ENCODE measurements around the gene HS3ST2.
"Not testable (repeated sequence)": the region's sequence is repeated elsewhere in the genome, so short reads cannot be mapped to it uniquely, and the experiment has no call there.

HS3ST2 gene

DNA sequence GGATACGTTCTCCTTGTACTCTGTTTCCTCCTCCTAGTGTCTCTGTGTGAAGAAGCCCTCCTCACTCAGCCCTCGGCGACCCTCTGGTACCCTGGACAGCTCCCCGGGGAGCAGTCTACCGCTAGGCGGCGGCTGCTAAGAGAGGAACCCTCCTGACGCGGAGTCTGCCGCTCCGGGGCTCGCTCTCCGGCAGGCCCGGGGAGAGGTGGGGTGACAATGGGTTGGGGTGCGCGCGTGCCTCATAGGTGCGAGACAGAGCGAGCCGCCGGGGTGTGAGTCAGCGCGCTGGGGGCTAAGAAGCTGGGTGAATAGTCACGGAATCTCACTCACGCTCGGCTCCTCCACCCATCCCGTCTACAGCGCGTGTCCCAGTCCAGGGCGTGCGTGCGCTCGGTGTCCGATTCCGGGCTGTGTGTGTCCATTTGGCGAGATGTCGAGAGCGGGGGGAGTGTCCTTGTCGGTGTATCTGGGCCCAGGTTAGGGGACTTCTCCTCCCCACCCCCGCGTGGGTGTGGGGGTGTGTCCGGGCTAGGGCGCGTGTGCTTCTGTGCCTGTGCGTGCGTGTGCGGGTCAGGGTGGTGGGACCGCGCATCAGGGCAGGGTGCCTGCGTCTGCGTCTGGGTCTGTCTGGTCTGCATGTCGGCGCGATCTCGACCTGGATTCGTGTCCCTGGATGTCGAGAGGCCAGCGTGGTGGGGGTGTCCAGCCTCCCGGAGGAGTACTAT lies 577 bp upstream of the HS3ST2 start:
- DNase-seq (ENCODE audit: low spot score): peak; percentile 64

DNA sequence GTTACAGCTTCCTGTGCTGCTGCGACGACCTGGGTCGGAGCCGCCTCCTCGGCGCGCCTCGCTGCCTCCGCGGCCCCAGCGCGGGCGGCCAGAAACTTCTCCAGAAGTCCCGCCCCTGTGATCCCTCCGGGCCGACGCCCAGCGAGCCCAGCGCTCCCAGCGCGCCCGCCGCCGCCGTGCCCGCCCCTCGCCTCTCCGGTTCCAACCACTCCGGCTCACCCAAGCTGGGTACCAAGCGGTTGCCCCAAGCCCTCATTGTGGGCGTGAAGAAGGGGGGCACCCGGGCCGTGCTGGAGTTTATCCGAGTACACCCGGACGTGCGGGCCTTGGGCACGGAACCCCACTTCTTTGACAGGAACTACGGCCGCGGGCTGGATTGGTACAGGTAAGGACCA lies 746 bp downstream of the HS3ST2 start:
- peak; percentile 33 for DNase-seq (ENCODE audit: low spot score)

DNA sequence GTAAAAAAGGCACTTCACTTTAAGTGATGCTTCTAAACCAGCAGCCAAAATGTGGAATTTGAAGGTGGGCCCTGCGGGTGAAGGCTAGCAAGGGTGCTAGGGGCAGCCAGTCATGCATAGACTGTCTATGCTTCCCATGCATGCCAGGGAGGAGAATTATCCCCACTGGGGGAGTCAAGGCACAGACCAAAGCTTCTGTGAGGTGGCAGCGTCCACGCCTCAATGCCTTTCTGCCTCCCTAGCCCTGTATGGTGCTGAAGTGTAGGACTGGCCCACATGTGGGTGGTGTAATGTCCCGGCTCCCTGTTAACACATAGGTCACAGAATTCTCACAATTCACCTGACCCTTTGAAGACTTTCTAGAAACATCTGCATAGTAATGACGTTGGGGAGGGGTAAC lies 1.9 kb downstream of the HS3ST2 start:
- DNase-seq (ENCODE audit: low spot score): peak; percentile 38

DNA sequence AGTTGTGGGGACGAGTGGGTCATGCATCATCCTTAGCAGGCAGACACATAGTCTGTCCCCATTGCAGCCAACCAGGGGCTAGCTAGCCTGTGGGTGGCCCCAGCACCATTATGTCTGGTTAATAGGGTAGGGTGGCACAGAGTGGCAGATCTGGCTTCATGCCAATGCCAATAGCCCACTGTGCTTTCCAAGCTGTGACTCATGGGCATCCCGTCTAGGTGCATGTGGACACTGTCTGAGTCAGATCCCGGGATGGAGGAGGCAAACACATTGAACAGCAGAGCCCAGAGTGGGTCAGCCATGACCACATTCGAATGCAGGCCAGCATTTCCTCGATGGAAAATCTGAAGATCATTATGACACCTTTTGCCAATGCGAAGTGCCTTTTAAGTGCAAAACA lies 2.5 kb downstream of the HS3ST2 start:
- peak; percentile 93 for DNase-seq (ENCODE audit: low spot score)

DNA sequence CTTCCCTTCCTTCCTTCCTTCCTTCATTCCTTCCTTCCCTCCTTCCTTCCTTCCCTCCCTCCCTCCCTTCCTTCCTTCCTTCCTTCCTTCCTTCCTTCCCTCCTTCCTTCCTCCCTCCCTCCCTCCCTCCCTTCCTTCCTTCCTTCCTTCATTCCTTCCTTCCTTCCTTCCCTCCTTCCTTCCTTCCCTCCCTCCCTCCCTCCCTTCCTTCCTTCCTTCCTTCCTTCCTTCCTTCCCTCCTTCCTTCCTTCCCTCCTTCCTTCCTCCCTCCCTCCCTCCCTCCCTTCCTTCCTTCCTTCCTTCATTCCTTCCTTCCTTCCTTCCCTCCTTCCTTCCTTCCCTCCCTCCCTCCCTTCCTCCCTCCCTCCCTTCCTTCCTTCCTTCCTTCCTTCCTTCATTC lies 4.8 kb downstream of the HS3ST2 start:
- not testable (repeated sequence) for DNase-seq (ENCODE audit: low spot score)

DNA sequence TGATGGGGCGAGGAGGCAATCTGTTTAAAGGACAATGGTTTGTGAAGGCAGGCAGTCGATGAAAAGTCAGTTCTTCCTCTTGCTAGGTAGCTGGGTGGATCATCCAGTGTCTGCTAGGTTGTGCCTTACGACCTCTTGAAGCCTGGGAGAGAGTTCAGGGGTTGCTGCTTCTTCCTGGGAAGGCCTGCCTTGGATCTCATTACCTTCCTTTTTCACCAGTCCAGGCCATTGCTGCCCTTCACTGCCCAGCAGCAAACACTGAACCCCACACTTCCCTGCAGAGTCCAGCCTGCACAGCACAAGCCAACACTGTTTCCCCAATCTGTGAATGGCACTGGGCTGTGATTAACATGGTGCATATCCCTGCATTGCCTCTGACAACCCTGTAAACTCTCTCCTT lies 24.7 kb downstream of the HS3ST2 start:
- no peak for DNase-seq (ENCODE audit: low spot score)

DNA sequence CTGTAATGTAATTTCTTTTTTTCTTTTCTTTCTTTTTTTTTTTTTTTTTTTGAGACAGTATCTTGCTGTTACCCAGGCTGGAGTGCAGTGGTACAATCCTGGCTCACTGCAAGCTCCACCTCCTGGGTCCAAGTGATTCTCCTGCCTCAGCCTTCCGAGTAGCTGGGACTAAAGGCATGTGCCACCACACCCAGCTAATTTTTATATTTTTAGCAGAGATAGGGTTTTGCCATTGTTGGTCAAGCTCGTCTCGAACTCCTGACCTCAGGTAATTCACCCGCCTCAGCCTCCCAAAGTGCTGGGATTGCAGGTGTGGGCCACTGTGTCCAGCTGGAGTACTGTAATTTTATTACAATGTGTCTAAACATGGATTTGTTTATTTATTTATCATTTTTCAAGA lies 28.1 kb downstream of the HS3ST2 start:
- not testable (repeated sequence) for DNase-seq (ENCODE audit: low spot score)

DNA sequence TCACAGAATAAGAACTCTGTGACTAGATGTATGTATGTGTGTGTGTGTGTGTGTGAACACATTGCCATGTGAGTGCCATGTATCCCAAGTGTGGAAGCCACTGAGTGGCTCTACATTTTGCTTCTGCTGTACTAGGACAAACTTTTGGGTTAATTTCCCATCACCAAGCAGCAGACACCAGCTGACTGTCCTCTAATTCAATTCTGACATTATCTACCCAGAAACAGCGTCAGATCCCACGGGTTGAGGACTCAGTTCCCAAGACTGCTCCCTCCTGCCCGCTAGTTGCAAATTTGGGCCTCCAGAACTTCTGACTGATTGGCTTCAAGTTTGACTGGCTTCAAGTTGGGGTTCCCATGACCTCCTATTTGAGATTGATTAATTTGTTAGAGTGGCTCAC lies 29.2 kb downstream of the HS3ST2 start:
- no peak for DNase-seq (ENCODE audit: low spot score)

DNA sequence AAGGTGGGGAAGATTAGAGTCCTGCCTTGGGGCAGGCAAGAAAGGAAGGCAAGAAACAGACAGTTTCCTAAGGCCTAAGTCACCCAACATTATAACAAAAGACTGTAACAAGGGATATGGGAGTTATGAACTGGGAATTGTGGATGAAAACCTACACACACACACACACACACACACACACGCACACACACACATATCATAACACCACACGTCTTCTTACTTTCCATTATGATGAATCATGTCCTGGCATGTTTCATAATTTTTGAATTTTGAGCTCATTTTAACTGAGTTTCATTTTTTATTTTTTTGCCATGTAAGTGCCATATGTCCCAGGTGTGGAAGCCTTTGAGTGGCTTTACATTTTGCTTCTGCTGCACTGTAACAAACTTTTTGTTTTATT lies 29.9 kb downstream of the HS3ST2 start:
- DNase-seq (ENCODE audit: low spot score): no peak

DNA sequence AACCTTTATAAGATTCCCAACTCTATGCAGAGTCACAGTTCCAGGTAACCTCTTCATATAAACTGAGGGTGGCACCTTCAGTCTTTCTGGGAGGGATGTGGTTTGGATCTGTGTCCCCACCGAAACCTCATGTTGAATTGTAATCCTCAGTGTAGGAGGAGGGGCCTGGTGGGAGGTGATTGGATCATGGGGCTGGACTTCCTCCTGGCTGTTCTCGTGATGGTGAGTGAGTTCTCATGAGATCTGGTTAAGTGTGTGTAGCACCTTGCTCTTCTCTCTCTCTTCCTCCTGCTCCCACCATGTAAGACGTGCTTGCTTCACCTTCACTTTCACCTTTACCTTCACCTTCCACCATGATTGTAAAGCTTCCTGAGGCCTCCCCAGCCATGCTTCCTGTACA lies 30.5 kb downstream of the HS3ST2 start:
- no peak for DNase-seq (ENCODE audit: low spot score)

DNA sequence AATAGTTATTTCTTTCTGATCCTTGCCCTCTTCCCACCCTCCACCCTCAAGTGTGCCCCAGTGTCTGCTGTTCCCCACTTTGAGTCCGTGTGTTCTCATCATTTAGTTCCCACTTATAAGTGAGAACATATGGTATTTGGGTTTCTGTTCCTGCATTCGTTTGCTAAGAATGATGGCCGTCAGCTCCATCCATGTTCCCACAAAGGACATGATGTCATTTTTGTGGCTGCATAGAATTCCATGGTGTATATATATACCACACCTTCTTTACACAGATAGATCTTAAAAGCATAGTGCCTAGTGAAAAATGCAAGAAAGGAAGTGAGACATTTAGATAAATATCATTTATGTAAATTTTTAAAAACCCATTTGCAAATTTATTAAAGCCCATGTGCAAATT lies 33.1 kb downstream of the HS3ST2 start:
- no peak for DNase-seq (ENCODE audit: low spot score)

DNA sequence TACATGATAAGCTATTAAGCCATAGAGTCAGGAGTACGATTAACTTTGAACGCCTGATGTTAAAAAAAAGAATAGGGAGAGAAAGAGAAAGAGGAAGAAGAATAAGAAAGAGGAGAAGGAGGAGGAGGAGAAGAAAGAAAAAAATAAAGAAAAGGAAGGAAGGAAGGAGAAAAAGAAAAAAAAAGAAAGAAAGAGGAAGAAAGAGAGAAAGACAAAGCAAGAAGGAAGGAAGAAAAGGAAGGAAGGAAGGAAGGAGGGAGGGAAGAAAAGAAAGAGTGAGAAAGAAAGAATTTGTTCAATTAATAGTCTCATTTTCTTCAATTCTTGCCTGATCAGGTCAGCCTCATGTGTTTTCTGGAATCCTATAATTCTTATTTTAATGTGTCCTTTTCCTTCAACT lies 33.7 kb downstream of the HS3ST2 start:
- no peak for DNase-seq (ENCODE audit: low spot score)

DNA sequence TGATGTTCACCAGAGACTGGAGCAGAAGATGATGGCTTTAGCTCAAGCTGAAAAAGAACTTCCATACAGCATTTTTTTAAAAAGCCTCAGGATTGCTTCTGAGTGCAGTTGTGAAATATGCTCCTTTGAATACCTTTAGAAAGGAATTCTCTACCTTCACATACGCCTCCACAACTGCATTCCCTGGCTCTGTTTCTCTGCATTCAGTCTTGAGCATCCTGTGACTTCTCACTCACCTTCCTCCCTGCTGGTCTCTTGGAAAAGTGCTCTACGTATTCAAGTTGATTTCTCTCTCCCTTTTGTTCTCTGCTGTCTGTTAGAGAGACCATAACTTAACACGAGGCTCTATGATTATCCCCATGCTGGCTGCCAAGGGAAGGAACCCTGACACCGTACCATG lies 34.5 kb downstream of the HS3ST2 start:
- no peak for DNase-seq (ENCODE audit: low spot score)

DNA sequence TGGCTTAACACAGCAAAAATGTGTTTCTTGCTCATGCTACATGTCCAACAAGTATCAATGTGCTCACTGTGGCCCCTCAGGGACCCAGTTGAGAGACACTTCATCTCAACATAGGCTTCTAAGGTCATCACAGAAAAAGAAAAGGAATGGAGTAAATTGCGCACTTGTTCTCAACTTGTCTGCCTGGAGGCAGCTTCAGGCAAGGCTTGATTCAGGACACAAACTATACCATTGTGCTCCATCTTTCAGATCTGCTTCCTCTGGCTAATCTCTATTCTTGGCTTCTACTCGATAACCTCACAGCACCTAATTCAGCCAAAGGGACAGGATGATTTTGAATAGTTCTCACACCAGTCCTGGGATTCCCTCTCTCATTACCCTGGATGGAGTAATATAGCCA lies 35.6 kb downstream of the HS3ST2 start:
- no peak for DNase-seq (ENCODE audit: low spot score)

DNA sequence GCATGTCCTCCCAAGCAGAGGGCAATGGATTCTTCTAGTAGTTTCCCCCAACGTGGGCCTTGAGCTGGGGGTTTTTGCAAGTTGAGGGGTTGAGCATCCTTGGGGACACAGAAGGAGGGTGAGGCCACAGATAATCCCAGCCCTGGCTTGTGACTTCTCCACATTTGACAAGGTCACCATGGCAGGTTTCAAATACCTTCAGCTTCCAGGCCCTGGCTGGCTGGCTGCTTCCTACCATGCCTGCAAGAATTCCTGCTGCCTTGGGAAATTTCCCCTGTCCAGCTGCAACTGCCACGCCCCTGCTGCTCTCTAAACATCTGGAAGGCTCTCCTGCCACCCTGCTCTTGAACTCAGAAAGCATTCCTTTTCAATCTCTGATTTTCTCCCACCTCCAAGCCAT lies 41.3 kb downstream of the HS3ST2 start:
- no peak for DNase-seq (ENCODE audit: low spot score)

DNA sequence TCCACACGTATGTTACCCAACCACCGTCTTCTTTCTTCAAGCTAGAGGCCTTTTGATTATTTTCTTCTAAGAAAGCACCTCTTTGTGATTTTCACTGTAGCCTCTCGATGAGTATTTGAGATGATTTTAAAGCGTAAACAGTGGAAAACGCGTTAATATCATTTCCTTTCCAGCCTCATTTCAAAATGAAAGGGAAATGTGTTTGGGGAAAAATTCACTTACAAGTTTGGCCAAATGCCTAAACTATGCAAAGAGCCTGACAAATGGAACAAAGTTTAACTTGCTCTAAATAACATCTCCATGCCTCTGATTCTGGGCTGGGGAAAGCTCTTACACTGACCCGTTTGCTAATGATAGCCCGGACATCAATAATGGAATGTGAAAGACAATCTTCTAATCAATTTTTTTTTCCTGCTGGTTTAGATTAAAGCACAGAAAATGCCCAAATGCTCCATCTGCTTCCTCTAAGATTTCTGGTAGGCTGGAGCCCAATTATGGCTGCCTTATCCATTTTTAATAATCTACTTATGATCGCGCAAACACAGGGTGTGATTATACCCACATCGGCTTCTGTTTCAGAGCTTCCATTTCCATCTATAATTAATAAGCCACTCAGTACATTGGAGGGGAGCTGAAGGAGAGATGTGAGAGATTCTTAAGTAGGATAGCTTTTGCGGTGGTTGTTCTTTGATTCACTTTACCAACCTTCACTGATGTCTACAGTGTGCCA lies 43.5 kb downstream of the HS3ST2 start:
- no peak for DNase-seq (ENCODE audit: low spot score)

DNA sequence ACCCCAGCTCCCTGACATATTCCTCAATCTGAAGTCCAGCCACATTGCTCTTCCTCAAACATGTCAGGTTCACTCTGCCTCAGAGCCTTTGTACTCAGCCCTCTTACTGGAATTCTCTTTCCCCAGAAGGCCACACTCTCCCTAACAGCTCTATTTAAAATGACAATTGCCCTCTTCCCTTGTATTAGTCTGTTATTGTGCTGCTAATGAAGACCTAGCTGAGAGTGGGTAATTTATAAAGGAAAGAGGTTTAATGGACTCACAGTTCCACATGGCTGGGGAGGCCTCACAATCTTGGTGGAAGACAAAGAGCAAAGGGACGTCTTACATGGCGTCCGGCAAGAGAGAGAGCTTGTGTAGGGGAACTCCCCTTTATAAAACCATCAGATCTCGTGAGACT lies 46.0 kb downstream of the HS3ST2 start:
- DNase-seq (ENCODE audit: low spot score): no peak

DNA sequence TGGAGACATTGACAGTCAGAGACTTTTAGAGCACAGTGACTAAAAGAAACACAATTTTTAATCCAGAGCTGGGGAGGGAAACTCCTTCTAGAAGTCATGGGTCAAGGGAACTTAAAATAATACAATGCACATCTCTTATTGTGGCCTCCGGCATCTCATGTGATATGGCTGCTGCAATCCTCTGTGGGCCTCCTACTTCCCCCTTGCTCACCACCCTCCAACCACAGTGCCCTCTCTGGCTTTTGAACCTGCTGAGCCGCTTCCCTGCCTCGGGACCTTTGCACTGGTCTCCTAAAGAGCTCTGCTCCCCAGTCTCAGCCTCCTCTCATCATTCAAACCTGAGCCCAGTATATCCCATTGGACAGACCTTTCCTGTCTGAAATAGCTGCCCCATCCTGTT lies 47.6 kb downstream of the HS3ST2 start:
- DNase-seq (ENCODE audit: low spot score): no peak

DNA sequence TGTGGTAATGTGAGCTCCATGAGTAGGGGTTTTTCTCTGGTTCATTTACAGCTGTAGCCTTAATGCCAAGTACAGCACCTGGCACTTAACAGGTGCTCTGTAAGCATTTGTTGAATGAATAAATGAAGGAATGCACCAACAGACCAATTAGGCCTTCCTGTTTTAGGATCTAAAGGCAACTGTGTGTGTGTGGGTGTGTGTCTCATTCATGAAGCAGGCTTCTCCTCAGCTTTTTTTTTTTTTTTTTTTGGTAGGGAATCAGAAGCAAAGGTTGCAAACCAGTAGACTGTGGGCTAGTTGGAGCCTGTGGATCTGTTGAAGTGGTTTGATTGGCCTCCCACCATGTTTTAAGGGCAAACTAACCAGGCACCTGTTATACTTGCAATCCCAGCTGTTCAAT lies 48.1 kb downstream of the HS3ST2 start:
- DNase-seq (ENCODE audit: low spot score): no peak

DNA sequence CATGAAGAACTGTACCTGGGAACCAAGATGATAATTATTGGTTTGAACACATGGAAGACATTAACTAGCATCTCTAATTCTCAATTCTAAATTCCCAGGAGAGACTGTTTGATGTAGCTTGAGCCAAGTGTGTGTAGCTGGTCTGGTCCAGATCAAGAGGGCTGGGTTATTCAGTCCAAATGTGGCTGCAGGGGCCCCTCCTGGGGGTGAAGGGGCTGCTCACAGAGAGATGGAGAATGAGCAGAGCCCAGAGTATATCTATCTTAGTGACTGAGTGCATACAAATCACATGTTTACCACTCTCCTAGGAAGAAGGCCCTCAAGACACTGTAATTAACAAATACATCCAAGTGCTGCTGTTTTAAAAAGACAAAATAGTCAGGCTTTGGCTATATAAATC lies 50.4 kb downstream of the HS3ST2 start:
- DNase-seq (ENCODE audit: low spot score): no peak

DNA sequence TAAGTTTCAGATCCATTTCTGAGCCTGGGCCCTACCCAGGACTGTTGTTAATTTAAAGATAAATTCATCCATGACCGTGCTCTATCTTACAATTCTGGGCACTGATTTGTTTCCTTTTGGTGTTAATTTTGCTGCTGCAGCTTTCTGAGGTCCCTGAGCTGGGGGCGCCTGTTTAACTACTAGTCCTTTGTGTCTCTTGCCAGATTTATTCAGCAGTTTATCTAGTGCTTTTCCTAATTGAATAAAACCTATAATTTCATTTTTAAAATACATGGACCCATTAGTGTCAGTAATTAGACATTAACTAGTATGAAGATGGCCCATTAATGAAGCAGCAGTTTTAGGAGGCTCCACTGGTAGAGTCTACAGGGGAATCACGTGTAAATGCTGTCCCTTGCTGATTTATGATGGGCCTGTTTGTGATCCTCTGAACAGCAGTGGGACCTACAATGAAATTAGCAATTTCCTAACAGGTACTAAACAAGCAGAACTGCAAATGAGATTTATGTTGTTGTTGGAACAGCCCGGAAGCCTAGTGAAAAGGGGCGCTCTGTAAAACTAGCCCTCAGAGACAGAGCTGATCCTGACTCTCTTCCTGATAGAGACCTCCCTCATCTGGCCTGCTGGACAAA lies 54.7 kb downstream of the HS3ST2 start:
- no peak for DNase-seq (ENCODE audit: low spot score)

DNA sequence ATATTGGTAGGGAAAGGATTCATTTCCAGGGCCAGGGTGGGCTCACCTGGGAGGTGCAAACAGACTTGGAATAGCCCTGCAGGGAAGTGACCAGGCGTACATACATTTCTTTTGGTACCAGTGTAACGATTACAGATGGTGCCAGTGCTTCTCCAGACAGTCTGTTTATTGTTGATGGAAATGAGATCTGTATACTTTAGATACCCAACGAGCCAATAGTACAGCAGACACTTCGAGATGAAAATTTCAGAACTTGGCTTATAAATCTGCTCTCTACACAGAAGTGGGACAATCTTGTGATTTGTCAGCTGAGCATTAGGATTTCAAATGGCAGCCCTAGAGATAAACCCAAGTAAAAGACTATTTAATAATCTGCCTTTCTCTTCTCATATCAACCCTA lies 57.9 kb downstream of the HS3ST2 start:
- no peak for DNase-seq (ENCODE audit: low spot score)

DNA sequence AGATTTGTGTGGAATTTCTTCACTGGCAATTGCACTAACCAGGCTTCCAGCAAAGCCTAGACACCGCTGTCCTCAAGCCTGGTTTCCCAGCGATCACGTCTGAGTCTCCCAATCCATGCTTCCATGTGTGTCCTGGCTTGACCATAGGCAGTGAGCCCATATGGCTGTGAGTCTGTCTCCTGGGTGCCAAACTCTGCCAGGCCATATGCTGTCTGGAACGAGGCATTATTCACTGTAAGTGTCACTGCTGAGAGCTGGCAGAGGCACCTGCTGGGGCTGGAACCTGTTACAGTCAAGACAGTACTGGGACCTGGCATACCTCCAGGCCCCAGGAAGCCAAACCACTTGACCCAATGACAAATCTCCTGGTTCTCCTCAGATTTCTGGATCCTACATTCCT lies 60.4 kb downstream of the HS3ST2 start:
- DNase-seq (ENCODE audit: low spot score): peak; percentile 10

DNA sequence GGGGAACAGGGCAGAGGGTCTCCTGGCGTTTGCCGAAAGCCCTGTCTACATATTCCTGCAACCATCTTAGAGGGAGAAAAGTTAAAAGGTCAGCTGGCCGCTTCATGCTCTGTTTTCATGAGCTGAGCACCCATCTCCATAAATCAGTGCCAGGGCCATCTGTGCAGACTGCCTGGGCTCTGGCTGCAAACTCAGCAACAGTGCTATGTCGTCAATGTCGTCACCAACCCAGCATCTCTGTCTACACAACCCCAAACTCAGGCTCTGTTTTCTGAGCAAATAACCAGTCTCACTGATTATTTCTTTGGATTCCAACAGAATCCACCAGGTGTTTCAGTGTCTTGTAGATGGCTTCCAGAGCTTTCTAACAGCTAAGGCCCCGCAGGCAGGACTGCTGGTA lies 65.0 kb downstream of the HS3ST2 start:
- DNase-seq (ENCODE audit: low spot score): no peak
